HG02763 (cell line): ENCODE results near the gene BMPER.

Source experiments
- ATAC-seq: cut with Tn5 transposase; IDR thresholded peaks from one replicate; pipeline ENCODE4 v1.9.1; 2021; ENCODE audit warnings: mild to moderate bottlenecking, moderate library complexity; ENCODE audit not compliant: unreplicated experiment

BMPER gene

DNA sequence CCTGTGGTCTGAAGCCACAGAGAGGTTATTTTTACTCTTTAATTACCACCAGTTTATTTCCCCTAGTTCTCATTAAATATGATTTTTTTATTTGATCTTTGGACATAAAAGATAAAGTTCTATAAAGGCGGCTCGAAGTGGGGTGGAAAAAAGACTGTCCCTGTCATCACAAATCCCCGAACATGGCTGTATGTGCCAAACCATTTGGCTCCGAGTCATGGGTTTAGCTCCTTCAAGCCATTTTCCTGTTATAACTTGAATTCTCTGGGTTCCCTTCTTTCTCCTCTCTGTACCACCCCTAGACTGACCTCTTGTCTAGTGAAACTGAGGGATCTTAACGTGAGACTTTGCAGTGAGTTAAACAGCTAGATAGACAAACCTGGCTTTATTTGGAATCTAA is 181.6 kb downstream of the BMPER start:
- ATAC-seq, result no peak

DNA sequence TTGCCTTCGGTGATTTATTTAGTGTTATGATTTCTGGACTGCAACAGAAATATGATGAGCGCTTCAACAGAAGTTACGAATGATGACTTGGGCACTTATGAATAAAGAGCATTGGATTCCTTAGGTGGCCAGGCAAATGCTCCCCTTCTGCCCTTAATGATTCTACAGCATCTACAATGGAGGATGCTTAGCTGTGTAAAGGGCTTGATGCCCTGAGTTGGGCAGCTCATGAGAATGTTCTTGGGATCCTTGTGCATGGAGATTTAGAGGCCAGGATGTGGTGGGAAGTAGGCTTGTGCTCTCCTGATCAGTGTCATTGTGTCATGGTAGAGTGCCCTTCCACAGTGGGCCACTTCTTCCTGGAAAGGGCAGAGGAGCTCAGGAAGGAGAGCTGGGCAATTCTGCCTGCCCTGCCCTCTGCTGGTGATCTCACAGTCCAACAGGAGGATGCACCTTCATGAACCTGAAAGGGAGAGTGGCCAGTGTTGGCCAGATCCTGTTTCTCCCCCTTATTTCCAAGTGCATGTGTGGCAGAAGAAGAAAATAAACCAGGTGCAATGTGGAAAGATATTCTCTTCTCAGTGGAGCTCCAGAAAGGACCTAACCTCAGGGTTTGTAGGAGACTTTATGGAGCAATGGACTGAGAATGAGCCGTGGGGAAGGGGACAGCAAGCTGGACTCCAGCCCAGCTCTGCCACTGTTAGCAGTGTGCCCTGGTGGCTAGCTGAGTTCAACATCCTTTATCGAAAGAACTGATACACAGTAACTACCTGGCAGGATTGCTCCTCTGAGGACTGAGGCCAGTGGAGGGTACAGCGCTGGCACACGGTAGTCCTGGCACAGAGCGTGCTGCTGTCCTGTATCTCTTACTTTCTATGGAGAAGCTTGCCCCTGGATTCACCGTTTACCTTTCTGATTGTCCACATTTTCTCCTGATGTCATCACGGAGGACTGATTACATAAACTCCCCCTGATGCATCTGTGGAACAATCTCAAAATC is 182.9 kb downstream of the BMPER start:
- no peak for ATAC-seq

DNA sequence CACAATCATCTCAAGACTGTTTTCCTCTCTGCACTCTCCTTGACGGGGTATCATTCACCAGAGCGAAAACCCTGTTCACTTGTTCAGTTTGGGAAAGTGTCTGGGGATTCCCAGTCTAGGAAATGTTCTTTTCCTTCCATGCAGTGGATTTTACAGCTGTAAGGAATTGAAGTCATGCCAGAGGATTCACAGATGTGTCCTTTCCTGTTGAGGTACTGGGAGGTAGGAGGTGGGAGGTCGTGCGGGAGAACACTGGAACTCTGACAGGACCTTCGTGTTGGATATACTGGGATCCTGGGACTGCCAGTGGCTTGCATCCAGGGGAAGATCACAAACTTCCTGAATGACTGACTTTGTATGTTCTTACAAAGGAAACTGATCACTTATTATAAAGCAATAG is 185.5 kb downstream of the BMPER start:
- ATAC-seq, result no peak

DNA sequence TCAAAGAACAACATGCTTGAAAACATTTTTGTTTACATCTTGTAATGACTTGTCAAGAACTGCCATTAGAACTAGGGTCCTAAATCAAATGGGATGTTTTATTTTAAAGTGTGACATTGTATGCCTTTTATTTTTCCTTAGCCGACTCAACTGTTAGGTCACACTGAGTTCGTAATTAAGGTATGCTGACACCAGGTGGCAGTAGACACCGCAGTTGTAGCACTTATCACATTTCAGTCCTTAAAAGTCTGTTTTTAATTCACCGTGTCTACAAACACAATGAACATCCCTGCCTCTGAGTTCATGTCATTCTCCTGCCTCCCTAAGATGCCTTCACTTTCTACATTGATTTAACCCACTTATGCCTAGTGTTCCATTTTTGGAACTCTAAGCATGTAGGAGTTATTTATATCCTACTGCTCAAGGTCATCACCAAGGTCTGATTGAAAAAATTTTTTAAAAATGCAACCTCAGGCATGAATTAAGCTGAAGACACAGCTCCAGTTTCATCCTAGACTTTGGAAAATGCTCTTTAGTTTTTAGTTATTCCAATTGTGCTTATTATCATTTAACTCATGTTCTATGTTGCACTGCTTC is 186.1 kb downstream of the BMPER start:
- no peak for ATAC-seq

DNA sequence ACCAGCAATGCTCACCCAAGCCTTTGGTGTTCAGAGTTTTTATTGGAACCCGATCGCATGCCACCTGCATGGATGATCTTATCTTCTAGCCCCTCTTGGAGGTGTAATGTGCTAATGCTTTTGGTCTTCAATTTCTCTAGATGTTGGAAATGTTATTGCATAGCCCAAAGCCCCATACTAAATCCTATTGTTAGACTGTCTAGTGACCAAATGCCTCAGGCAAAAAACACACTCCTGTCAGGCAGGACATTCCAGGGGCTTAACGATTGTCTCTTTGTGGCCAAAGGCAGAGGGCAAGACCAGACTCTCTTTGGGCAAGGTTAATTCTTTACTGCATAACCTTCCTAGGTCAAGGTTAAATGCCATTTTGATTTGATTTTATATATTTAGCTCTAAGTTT is 187.9 kb downstream of the BMPER start:
- ATAC-seq, result no peak

DNA sequence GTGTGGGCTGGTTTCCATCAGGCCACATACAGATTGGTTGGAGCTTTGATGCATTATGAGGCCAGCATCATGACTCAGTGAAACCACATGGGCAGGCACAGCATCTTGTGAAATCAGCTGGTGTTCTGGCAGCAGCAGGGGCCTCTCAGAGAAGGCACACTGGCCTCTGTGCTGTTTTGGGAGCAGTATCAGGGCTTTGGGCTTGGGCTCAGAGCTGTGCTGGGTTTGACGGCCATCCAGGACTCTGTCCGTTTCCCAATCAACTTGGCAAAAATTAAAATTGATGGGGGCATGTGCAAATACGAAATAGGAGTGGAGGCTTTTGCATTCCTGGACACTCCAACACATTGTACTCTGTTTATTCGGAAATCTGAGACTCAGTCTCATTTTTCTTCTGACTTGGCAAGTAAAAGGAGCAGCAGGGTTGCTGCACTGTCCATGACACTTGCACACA is 190.9 kb downstream of the BMPER start:
- no peak for ATAC-seq

DNA sequence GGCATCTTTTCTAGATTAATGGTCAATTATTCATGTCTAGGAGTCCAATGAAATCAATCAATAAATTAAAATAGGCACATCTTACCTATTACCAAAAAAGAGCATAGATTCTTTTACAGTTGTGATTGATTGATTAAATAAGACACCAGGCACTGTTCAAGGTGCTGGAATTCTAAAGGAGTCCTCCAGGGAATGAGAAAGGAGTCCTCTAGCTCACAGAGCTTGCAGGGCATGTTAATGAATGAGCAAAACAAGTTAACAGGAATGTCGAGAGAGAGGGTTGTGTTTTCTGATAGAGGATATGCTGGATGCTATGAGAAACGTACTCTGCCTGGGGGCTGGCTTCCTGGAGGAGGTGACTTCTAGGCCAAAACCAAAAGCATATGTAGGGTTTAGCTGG is 191.4 kb downstream of the BMPER start:
- no peak for ATAC-seq

DNA sequence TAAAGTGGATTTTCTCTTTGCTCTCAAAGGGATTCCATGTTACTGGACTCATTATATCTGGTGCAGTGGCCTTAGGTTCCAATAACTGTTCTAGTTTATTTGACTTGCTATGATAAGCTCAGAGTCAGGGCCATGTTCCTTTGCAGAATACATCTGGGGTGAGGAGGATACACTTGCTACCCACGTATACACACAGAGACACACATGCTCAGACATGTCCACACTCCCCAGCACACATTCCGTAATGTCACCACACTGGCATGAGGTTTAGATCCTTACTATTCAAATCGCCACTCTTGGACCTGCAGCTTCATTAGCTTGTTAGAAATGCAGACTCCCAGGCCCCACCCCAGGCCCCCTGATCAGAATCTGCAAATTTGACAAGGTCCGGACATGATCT is 195.3 kb downstream of the BMPER start:
- ATAC-seq, result no peak

DNA sequence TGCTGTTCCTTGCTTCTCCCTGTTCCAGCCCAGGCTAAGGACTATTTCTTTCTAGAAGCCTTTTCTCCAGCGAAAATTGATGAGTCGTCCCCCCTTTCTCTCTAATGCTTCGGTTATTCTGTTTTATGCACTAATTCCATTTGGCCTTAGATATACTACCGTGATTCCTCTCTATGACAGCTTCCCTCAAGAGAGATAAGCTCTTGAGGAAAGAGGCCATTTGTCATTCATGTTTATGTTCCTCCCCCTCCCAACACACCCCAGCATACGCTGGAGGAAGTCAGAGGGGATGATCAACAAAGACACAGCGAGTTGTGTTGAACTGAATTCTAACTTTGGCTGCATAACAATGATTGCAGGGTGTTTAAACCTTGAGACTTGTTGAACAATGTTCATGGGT is 198.8 kb downstream of the BMPER start:
- no peak for ATAC-seq

DNA sequence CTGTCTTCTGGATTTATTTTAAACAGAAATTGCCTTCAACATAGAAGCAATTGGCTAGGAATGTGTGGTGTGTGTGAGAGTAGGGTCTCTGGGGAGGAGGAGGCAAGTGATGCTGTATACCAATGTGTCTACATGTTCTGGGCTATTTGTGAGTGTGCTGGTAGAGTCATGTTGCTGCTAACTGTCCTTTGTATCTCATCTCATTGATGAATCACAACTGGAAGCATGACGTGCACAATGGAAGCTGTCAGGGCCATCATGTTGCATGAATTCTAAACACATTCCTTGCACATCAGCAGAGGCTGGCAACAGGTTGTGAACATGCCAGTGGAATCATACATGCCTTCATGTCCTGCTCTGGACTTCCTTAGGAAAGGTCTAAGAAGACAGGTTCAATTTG is 199.7 kb downstream of the BMPER start:
- ATAC-seq, result no peak

DNA sequence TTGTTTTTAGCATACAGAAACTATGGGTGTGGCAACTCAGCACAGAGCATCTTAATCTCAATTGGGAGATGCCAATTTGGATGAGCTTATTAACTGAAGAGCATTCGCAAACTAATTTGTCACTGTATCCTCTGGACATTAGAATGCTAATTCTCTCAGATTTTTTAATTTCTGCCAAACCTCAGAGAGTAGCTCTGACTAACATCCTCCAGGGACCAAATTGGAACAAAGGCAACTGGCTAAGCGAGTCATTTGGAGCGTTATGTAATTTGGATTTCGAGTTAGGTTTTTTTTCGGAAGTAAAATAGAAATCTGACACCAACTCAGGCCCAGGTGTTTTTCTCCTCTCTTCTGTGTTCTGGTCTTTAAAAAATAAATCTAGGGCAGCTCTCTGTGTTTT is 201.9 kb downstream of the BMPER start:
- ATAC-seq, result no peak

DNA sequence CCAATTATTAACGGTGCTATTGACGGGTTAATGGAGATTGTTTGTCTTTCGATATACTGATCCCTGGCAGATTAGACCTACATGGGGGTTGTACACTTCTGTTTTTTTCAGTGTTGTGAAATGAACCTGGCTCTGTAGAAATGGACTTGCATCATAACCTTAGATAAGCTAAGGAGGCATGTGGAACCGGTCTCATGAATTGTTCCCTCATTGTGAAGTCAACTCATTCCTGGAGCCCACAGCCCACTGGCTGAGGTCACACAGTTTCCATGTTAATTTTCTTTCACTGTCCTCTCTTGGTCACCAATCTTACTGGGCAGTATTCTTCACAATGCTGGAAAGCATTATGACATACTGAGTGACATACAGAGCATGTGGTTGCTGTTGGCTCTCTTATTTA is 202.8 kb downstream of the BMPER start:
- ATAC-seq, result no peak

DNA sequence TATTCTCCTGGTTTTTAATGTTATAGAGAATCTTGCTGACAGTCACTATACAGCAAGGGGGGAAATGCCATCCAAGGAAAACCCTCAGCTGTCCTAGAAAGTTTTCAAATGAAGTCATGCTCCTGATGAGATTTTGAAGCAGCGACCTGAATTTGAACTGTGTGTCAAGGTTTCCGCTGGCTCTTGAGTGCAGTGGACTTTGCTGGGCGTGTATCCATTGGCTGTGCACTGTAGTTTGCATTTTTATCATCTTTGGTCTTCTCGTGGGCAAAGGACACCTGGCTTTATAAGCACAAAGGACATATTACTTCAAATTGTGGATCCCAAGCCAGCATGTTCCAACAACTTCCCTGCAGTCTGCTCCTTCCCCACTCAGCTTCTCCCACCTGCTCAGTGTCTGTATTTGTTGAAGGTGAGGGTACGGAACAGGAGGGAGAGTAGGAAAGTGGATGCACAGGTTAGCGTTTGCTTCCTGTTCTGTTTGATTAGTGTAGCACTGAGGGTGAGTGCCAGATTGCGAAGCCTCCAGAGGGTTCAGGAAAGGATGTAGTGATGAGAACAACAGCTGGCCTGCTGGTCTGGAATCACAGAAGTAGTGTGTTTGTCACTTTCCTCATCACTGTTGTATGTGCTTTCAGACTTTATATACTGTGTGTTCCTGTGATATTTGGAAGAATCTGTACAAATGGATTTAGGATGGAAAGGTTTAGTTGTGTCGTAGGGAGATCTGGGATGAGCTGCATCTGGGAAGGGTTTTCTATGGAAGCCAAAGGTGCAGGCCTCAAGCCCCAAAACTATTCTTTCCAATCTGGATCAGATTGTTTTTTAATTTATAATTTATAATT is 204.8 kb downstream of the BMPER start:
- no peak for ATAC-seq

DNA sequence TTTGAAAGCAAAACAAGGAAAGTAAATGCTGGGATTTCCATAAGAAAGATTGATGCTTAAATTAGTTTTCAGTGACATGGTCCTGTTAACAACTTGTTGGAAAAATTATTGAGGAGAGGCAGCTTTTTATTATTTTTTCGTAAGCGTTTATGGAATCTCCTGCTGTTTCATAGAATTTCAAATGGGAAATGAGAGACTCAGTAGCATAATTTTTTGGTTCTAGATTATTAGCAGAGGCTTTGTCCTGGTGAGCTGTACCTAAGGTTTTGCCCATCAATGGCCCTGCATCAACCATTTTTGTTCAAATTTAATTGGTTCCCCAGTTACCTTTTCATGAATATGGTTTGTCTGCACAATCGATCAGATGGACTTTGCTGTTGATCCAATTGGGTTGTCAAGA is 205.7 kb downstream of the BMPER start:
- no peak for ATAC-seq

DNA sequence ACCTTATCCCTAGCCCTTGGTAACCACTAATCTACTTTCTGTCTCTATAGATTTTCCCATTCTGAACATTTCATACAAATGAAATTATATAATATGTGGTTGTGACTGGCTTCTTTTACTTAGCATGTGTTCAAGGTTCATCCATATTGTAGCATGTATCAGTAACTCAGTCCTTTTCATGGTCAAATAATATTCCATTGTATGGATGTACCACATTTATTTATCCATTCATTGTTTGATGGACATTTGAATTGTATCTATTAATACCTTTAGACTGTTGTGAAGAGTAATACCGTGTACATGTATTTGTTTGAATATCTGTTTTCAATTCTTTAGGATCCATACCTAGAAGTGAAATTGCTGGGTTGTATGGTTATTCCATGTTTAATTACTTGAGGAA is 210.2 kb downstream of the BMPER start:
- ATAC-seq, result no peak

DNA sequence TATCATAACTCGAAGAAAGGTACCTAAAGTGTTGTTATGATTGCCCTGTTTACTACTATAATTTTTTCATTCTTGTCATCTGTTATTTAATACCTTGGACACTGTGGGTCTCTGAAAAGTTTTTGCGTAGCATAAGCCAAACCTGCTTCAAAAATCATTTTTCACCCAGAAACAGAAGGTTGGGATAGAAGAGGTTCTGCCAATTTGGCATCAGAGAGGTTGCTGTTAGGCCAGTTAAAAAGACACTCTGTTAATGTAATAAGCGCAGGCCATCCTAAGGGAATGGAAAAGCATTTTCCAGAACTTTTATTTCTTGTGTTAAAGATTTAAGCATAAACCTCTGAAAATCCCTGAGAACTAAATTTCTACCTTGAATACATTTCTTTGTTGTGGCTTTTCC is 212.2 kb downstream of the BMPER start:
- no peak for ATAC-seq

DNA sequence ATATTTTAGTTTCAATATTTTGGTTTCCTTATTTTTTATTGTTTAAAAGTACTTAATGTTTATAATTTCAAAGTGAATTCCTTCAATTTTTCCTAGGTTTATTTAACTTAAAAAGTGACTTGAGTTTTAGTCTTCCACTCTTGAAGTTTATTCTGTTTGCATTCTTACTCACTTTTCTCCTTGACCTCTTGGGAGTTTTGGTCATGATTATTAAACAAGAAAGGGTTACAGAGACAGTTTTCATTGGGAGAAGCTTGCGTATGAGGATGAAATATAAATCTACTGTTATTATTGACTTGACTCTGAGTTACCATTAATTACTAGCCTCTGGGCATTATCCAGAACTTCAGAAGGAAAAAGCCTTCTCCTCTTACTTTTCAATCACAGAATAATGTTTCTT is 216.0 kb downstream of the BMPER start:
- no peak for ATAC-seq

DNA sequence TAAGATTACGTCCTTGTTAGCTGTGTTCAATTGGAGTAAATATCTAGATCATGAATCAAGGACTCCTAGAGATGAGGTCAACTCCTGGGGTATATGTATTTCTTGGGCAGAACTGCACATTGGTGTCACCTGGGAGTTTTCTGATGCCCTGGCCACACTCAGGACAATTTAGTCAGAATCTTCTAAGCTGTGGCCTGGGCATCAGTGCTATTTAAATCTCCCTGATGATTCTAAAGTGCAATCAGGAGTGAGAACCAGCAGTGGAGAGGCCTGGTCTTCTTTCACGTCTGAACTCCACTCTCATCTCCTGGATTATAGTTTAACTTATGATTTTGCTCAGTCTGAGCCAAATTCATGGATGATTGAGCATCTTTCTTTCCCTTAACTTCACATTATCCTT is 218.0 kb downstream of the BMPER start:
- ATAC-seq, result no peak

DNA sequence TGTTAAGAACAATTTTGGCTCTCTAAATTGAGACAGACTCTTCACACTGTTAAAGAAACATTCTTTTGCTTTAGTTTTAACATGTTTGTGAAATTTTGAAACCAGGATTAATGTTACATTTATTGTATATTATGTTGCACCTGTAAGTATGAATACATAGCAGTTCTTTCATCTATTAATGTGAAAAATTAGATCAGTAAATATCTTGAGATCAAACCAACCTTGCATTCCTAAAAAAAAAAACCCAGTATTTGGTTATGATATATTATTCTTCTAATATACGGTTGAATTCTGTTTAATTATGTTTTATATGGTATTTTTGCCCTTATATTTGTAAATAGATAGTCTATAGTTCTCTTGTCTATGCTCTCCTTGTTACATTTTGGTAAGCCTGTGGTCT is 219.4 kb downstream of the BMPER start:
- ATAC-seq, result no peak

DNA sequence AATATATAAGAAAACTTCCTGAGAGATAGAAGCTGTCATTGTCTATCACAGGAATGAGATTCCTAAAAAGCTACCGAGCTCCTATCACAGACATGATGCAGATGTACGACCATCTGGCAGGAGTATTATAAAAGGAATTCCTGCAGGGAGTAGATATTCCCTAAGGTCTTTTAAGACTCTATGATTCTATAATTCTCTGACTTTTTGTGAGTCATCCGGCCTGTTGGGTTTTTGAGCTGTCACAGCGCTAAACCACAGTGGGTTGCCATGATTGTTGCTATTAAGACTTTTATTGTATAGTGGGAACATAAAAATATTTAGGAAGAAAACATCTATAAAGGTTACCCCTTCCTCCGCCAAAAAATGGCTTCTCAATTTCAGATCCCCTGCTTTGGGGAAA is 223.4 kb downstream of the BMPER start:
- ATAC-seq, result no peak

DNA sequence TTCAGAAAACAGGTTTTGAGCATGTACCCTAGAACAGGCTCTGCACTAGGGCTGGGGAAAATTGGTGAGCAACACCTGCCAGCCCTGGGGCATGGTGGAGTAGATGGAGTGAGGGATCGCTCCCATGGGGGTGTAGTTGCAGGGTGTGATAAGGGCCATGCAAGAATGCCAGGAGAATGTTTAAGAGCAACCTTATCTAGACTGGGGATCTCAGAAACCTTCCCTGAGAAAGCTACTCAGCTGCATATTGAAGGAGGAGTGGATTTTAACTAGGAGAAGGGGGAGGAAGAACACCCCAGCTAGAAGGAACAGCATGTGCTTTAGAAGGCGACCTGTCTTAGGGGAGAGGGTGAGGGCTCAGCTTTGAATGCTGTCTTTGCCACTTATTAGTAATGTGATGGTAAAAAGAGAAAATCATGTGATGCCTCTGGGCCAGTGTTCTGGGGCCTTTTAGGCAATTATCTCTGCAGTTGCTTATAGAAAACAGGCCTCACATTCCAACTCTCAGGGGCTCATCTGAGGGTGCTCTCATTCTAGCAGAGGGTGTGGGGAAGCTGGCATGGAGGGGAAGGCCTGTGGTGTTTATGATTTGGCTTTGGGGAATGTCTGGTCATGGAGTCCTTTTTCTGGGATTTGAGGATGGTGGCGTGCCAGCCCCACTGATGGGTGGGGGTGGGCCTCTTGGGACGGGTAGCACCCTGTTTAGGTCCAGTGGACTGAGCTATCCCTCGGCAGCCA is 225.4 kb downstream of the BMPER start:
- no peak for ATAC-seq
